ENCODE measurements around the gene ARSB.

GRCh38 chr5:78997090-78997489 is 12.0 kb upstream of the ARSB start:
- TF ChIP-seq CTCF (IDR thresholded peaks at IDR 0.05) (no peak), POLR2AphosphoS5 (IDR thresholded peaks at IDR 0.05) (no peak), EP300 (IDR thresholded peaks at IDR 0.05) (no peak), POLR2A (IDR thresholded peaks at IDR 0.05) (no peak)

All from upper lobe of left lung (tissue), 4 donors.